ENCODE measurements around the gene RBM19. TPM values are rescaled to one million over a fixed set of nuclear protein-coding genes. Genes with fewer than 3 reads are reported as not detected.
A peak's percentile ranks its signal among the peaks of the same experiment; 100 is the strongest.

Gene RBM19
- total and polyA plus RNA-seq, 10 donors: 13.6 to 46.7 (median 34.5) TPM

DNA sequence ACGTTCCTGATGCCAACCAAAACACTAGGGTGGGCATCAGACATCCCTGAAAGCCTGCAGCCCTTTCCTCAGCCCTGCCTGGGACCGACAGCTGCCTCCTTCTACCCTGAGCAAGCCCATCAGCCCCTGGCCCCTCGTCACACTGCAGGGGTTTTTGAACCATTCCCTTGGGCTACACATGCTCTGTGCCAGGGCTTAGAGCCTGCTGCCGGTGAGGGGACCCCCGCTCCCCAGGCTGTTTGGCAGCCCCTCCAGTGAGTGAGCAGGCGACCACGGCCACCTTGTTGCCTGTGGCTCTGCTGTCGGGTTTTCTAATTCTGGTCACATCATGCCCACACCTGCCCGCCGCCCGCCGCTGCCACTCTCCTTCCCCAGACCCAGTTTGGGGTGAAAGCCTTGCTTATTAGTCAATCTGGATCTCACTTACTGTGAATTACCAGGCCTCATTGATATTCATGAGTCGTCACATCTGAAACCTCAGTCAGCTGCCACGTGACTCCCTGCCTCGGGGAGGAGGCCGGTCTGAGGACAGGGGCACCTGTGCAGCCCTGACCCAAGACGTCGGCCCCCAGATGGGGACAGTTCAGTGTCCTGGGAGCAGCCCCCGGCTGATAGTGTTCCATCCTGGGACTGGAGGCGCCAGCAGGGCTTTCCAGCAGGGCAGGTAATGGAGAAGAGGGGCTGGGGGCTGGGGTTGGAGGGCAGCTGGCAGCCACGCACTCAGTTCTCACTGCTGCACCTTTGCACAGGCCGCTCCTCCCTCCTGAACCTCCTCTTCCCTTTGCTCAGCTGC is 163.0 kb downstream of the RBM19 start:
- H3K27ac ChIP-seq: no peak overlapping the region
- peaks cover 0 to under 1% (median 0%) of the 10 kb centered on the region in 6 donors for H3K36me3 ChIP-seq
- H3K4me1 ChIP-seq: no peaks in the 10 kb centered on the region
- H3K27me3 ChIP-seq (replicated peaks in 1 of 7): no peaks in the 10 kb centered on the region
- DNase-seq: peak; percentile 54
- intact Hi-C loops (cut with DNase I; ENCODE audit: low total_unique reads): no loop called here
- H3K4me3 ChIP-seq: no peak overlapping the region
- 78 to 87% (median 82%) methylated on average over 19 to 22 of the region's 22 CpGs for WGBS, 5 donors
- H3K9me3 ChIP-seq: peaks cover 0 to 22% (median 17%) of the 10 kb centered on the region in 8 donors
- TF ChIP-seq, protein P1, sequence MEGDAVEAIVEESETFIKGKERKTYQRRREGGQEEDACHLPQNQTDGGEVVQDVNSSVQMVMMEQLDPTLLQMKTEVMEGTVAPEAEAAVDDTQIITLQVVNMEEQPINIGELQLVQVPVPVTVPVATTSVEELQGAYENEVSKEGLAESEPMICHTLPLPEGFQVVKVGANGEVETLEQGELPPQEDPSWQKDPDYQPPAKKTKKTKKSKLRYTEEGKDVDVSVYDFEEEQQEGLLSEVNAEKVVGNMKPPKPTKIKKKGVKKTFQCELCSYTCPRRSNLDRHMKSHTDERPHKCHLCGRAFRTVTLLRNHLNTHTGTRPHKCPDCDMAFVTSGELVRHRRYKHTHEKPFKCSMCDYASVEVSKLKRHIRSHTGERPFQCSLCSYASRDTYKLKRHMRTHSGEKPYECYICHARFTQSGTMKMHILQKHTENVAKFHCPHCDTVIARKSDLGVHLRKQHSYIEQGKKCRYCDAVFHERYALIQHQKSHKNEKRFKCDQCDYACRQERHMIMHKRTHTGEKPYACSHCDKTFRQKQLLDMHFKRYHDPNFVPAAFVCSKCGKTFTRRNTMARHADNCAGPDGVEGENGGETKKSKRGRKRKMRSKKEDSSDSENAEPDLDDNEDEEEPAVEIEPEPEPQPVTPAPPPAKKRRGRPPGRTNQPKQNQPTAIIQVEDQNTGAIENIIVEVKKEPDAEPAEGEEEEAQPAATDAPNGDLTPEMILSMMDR (IDR thresholded peaks at IDR 0.05 in 8 of 11, conservative IDR thresholded peaks at IDR 0.05 in 3 of 11): no peak
- TF ChIP-seq POLR2AphosphoS5 (IDR thresholded peaks at IDR 0.05) (no peak), POLR2A (IDR thresholded peaks at IDR 0.05) (no peak)

DNA sequence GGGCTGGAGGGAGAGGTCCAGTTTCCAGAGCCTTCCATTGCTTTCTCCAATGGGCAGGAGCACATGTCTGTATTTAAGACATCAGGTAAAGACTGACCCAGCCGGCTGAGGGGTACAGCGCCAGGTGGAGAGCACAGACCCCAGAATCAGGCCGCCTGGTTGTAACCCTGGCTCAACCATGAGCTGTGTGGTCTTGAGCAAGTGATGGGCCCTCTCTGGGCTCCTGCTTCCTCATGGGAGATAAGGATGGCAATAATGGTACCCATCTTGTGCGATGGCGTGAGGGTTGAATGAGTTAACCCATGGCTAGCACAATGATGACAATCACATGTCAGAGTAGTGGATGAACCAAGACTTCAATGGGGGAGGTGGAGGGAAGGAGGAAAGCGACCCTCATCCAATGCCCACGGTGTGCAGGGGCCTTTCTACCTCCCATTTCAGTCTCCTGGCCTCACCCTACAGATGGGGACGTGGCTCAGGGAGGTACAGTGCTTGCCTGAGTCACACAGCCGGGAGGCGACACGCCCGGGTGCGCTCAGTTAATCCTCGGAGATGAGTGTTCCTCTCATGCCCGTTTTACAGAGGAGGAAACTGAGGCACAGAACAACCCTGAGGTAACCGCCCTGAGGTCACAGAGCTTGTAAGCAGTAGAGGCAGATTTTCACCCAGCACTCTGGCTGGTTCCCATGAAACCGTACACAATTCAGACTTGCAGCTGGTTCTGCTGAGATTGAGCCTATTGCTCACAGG is 163.9 kb downstream of the RBM19 start:
- Histone ChIP-seq H3K27ac (no peak overlapping the region), H3K27me3 (replicated peaks in 1 of 7) (no peaks in the 10 kb centered on the region), H3K4me1 (no peaks in the 10 kb centered on the region), H3K9me3 (peaks cover 0 to 14% (median 11%) of the 10 kb centered on the region in 8 donors), H3K36me3 (no peaks in the 10 kb centered on the region), H3K4me3 (no peak overlapping the region)
- intact Hi-C loops (cut with DNase I; ENCODE audit: low total_unique reads): no loop called here
- peak; percentile 57 for DNase-seq
- WGBS, 5 donors: 85 to 90% (median 89%) methylated on average over 11 to 17 of the region's 17 CpGs
- TF ChIP-seq POLR2AphosphoS5 (IDR thresholded peaks at IDR 0.05) (no peak), POLR2A (IDR thresholded peaks at IDR 0.05) (no peak)
- TF ChIP-seq, protein P1 (IDR thresholded peaks at IDR 0.05 in 8 of 11, conservative IDR thresholded peaks at IDR 0.05 in 3 of 11): no peak

DNA sequence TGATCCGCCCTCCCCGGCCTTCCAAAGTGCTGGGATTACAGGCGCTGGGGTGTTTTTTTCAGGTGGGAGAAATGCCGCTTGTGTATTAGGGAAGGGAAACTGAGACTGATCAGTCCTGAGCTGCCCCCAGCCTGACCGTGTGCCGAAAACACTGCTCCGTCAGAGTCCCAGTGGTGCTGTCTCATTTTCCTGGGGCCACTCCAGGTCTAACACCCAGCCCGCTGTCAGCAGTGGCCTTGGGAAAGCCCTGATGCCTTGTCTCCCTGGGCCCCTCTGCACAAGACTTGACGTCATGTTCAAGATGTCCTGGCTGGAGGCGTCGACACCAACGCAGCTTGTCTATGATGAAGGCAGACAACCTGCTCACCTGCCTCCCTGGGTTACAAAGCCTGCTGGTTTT is 165.9 kb downstream of the RBM19 start:
- peak; percentile 54 for DNase-seq
- TF ChIP-seq, protein P1 (IDR thresholded peaks at IDR 0.05 in 8 of 11, conservative IDR thresholded peaks at IDR 0.05 in 3 of 11): no peak
- TF ChIP-seq POLR2AphosphoS5 (IDR thresholded peaks at IDR 0.05) (no peak), POLR2A (IDR thresholded peaks at IDR 0.05) (no peak)
- Histone ChIP-seq H3K36me3 (no peaks in the 10 kb centered on the region), H3K27me3 (replicated peaks in 1 of 7) (no peaks in the 10 kb centered on the region), H3K4me3 (no peak overlapping the region), H3K27ac (no peak overlapping the region), H3K4me1 (no peaks in the 10 kb centered on the region), H3K9me3 (no peaks in the 10 kb centered on the region)
- intact Hi-C loops (cut with DNase I; ENCODE audit: low total_unique reads): no loop called here
- 85 to 96% (median 96%) methylated on average over 4 to 12 of the region's 12 CpGs for WGBS, 5 donors

DNA sequence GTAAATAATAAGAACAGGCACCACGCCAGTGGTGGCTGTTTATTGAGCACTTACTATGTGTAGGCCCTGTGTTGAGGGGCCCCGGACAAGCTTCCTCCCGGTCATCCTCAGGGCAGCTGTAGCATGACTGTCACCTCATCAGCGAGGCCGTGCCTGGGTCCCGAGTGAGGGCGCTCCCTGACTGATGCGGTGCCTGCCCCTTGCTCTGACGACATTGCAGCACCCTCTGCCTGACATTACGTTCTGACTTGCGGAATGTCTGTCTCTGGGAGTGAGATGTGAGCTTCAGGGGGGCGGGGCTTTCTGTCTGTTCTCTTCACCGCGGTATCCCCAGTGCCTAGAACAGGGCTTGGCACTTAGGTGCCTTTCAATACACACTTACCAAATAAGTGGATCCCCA is 167.6 kb downstream of the RBM19 start:
- Histone ChIP-seq H3K4me1 (no peaks in the 10 kb centered on the region), H3K27ac (no peak overlapping the region), H3K4me3 (no peak overlapping the region), H3K36me3 (no peaks in the 10 kb centered on the region), H3K9me3 (no peaks in the 10 kb centered on the region), H3K27me3 (replicated peaks in 1 of 7) (no peaks in the 10 kb centered on the region)
- WGBS, 5 donors: 68 to 93% (median 88%) methylated on average over 5 to 14 of the region's 14 CpGs
- TF ChIP-seq POLR2AphosphoS5 (IDR thresholded peaks at IDR 0.05) (no peak), POLR2A (IDR thresholded peaks at IDR 0.05) (no peak)
- TF ChIP-seq, protein P1 (IDR thresholded peaks at IDR 0.05 in 8 of 11, conservative IDR thresholded peaks at IDR 0.05 in 3 of 11): no peak
- intact Hi-C loops (cut with DNase I; ENCODE audit: low total_unique reads): no loop called here
- DNase-seq: no peak
